Endodermal cell (in vitro differentiated cells): ENCODE measurements around the gene VOPP1. TPM values are rescaled to one million over a fixed set of nuclear protein-coding genes. Genes with fewer than 3 reads are reported as not detected.

Source experiments
- DNase-seq: peaks from one replicate; pipeline ENCODE4 v3.0.0-alpha.2; 2017
- H3K27ac ChIP-seq: 2 replicates; pipeline ENCODE4 v1.5.1; 2013; ENCODE audit warnings: mild to moderate bottlenecking, low read depth, low read length, moderate library complexity
- H3K27me3 ChIP-seq: 2 replicates; pipeline ENCODE4 v1.6.1; 2013; ENCODE audit warnings: mild to moderate bottlenecking, low read length, moderate library complexity; ENCODE audit not compliant: insufficient read depth, control insufficient read depth, poor library complexity, severe bottlenecking
- H3K36me3 ChIP-seq: 2 replicates; pipeline ENCODE4 v1.7.0; 2013; ENCODE audit warnings: mild to moderate bottlenecking, low read length, moderate library complexity; ENCODE audit not compliant: control insufficient read depth, insufficient read depth
- H3K4me1 ChIP-seq: one replicate; pipeline ENCODE4 v1.7.0; 2013; ENCODE audit warnings: low read length; ENCODE audit not compliant: control insufficient read depth, insufficient read depth
- H3K4me3 ChIP-seq: 2 replicates; pipeline ENCODE4 v1.5.1; 2013; ENCODE audit warnings: mild to moderate bottlenecking, low read length, moderate library complexity
- H3K9ac ChIP-seq: 2 replicates; pipeline ENCODE4 v1.6.1; 2013; ENCODE audit warnings: mild to moderate bottlenecking, low read length, moderate library complexity; ENCODE audit not compliant: poor library complexity, severe bottlenecking; ENCODE audit errors: extremely low read depth
- H3K9me3 ChIP-seq: 2 replicates; pipeline ENCODE4 v1.6.1; 2013; ENCODE audit warnings: mild to moderate bottlenecking, low read length, moderate library complexity; ENCODE audit not compliant: control insufficient read depth
- H3K27ac Mint-ChIP-seq: 2 replicates; pipeline ENCODE4 v1.8.0; 2020; ENCODE audit warnings: mixed read lengths
- H3K27me3 Mint-ChIP-seq: 2 replicates; pipeline ENCODE4 v1.8.0; 2021; ENCODE audit warnings: mild to moderate bottlenecking, mixed read lengths; ENCODE audit not compliant: insufficient read depth
- H3K36me3 Mint-ChIP-seq: 2 replicates; pipeline ENCODE4 v1.8.0; 2020; ENCODE audit warnings: low read depth, mixed read lengths
- H3K4me1 Mint-ChIP-seq: 2 replicates; pipeline ENCODE4 v1.8.0; 2020; ENCODE audit warnings: mixed read lengths
- H3K4me3 Mint-ChIP-seq: 2 replicates; pipeline ENCODE4 v1.8.0; 2020; ENCODE audit warnings: mild to moderate bottlenecking, moderate library complexity, mixed read lengths
- H3K9me3 Mint-ChIP-seq: 2 replicates; pipeline ENCODE4 v1.8.0; 2020; ENCODE audit warnings: mild to moderate bottlenecking, mixed read lengths
- CTCF ChIP-seq: fragments of 200-600 bp; sonication (generic); conservative IDR thresholded peaks from 2 replicates; pipeline ENCODE4 v1.5.0; 2021; ENCODE audit warnings: antibody characterized with exemption, mild to moderate bottlenecking
- WGBS, 2 experiments: methylation state at CpG; one replicate each; pipeline versions ENCODE4 v1.1.5 to v1.1.7; 2013; ENCODE audit warnings: missing lambda C conversion rate in 2 of 2, mixed read lengths in 1 of 2; ENCODE audit not compliant: insufficient coverage in 1 of 2, insufficient read length in 1 of 2; 5-methylcytosine and 5-hydroxymethylcytosine counted together
- total RNA-seq, 2 donors: library from RNA; stranded (reverse); fragmentation: NEBNext Ultra II Directional in 1 of 2; extraction: Animal tissue kit (Norgen Biotek cat#: 25700) in 1 of 2; gene quantifications; 2 replicates in 1 of 2; 3 replicates in 1 of 2; pipeline ENCODE4 v1.2.1, GENCODE V29; 2021

Gene VOPP1
- total RNA-seq, 2 donors from 2014 or later, result 48.8 to 53.6 TPM

- no peak for DNase-seq
- no peak overlapping the region for H3K27ac ChIP-seq
- Mint-ChIP-seq H3K27me3 (no peaks in the 10 kb centered on the region), H3K4me1 (peaks cover 16% of the 10 kb centered on the region), H3K27ac (no peak overlapping the region), H3K9me3 (no peaks in the 10 kb centered on the region), H3K4me3 (no peak overlapping the region), H3K36me3 (no peaks in the 10 kb centered on the region)
- WGBS, 2 experiments, result 91% methylated on average over 18 to 21 of the region's 21 CpGs
- no peak overlapping the region for H3K9ac ChIP-seq
- H3K4me3 ChIP-seq, result no peak overlapping the region
- no peak for TF ChIP-seq CTCF
- H3K27me3 ChIP-seq, result no peaks in the 10 kb centered on the region
- H3K36me3 ChIP-seq, result no peaks in the 10 kb centered on the region
- no peaks in the 10 kb centered on the region for H3K4me1 ChIP-seq
- no peaks in the 10 kb centered on the region for H3K9me3 ChIP-seq
Observed at GRCh38 chr7:55524558-55525310, 47.6 kb downstream of the VOPP1 start.

- Mint-ChIP-seq H3K27me3 (no peaks in the 10 kb centered on the region), H3K27ac (no peak overlapping the region), H3K36me3 (no peaks in the 10 kb centered on the region), H3K9me3 (no peaks in the 10 kb centered on the region), H3K4me3 (no peak overlapping the region), H3K4me1 (peaks cover 16% of the 10 kb centered on the region)
- Histone ChIP-seq H3K27me3 (no peaks in the 10 kb centered on the region), H3K9ac (no peak overlapping the region), H3K27ac (no peak overlapping the region), H3K9me3 (no peaks in the 10 kb centered on the region), H3K36me3 (peaks cover 9% of the 10 kb centered on the region), H3K4me3 (no peak overlapping the region), H3K4me1 (no peaks in the 10 kb centered on the region)
- no peak for TF ChIP-seq CTCF
- WGBS, 2 experiments, result 94% methylated on average over 2 of the region's 2 CpGs; no CpG with 5 or more reads in 1 of the 2 experiments
- DNase-seq, result no peak
Observed at GRCh38 chr7:55523366-55523765, 48.9 kb downstream of the VOPP1 start.

- Histone ChIP-seq H3K27ac (no peak overlapping the region), H3K4me3 (no peak overlapping the region), H3K36me3 (peaks cover 17% of the 10 kb centered on the region), H3K9me3 (no peaks in the 10 kb centered on the region), H3K9ac (no peak overlapping the region), H3K27me3 (no peaks in the 10 kb centered on the region), H3K4me1 (no peaks in the 10 kb centered on the region)
- WGBS, 2 experiments, result 85 to 86% methylated on average over 13 to 18 of the region's 18 CpGs
- no peak for TF ChIP-seq CTCF
- H3K4me1 Mint-ChIP-seq, result peaks cover 12% of the 10 kb centered on the region
- no peaks in the 10 kb centered on the region for H3K27me3 Mint-ChIP-seq
- no peaks in the 10 kb centered on the region for H3K9me3 Mint-ChIP-seq
- H3K4me3 Mint-ChIP-seq, result no peak overlapping the region
- DNase-seq, result no peak
- H3K27ac Mint-ChIP-seq, result no peak overlapping the region
- H3K36me3 Mint-ChIP-seq, result peaks cover 3% of the 10 kb centered on the region
Observed at GRCh38 chr7:55521917-55522902, 50.1 kb downstream of the VOPP1 start.
